A549 treated with CpdA at 1 μM for 4 hours (cell line): ENCODE results near the gene MFN2. TPM values are rescaled to one million over a fixed set of nuclear protein-coding genes. Genes with fewer than 3 reads are reported as not detected.

Experiments used
- total RNA-seq: library from RNA; stranded (reverse); fragments of 200-300 nt; extraction: Qiagen RNA extraction; gene quantifications from 5 replicates; pipeline ENCODE4 v1.2.3, GENCODE V29; 2022; ENCODE audit warnings: low read depth

The MFN2 gene
- total RNA-seq: 32.0 to 36.0 TPM (median 35.8 TPM) in 5 replicates

GRCh38 chr1:11979851-11980675, at the start of gene MFN2:
MFN2 (plus strand) TSS chr1:11980444; CDS start chr1:11989169, 8,725 bp downstream.

GRCh38 chr1:11934302-11935056, 45.8 kb upstream of the MFN2 start, which contains the start of gene PLOD1:
PLOD1 (plus strand) TSS chr1:11934717; CDS start chr1:11934780, 63 bp downstream.

Other genes starting within 250 kb of the MFN2 start
- gene AGTRAP, start 244.3 kb upstream of the MFN2 start, total RNA-seq: 71.4 to 101 TPM (median 99.9 TPM) in 5 replicates
- gene C1orf167, start 218.3 kb upstream of the MFN2 start, total RNA-seq: 0.08 TPM in 1 of 5 replicates, not detected in the others
- 3.8 to 4.9 TPM (median 4.5 TPM) in 5 replicates for gene MTHFR, start 174.5 kb upstream of the MFN2 start, total RNA-seq
- gene CLCN6, start 174.3 kb upstream of the MFN2 start, total RNA-seq: 5.2 to 6.6 TPM (median 5.8 TPM) in 5 replicates
- not detected in 5 replicates for gene NPPA, start 132.7 kb upstream of the MFN2 start, total RNA-seq
- 0.16 TPM in 1 of 5 replicates, not detected in the others for gene NPPB, start 121.5 kb upstream of the MFN2 start, total RNA-seq
- 29.2 to 45.8 TPM (median 44.5 TPM) in 5 replicates for gene KIAA2013, start 54.0 kb upstream of the MFN2 start, total RNA-seq
- 74.2 to 89.3 TPM (median 80.6 TPM) in 5 replicates for gene PLOD1, start 45.7 kb upstream of the MFN2 start, total RNA-seq
- gene MIIP, start 39.1 kb downstream of the MFN2 start, total RNA-seq: 10.8 to 17.9 TPM (median 13.6 TPM) in 5 replicates
- gene TNFRSF8, start 82.9 kb downstream of the MFN2 start, total RNA-seq: 0.07 to 0.10 TPM (median 0.09 TPM) in 4 of 5 replicates, not detected in the other
- gene TNFRSF1B, start 186.5 kb downstream of the MFN2 start, total RNA-seq: 0.33 to 0.59 TPM (median 0.40 TPM) in 5 replicates
- gene VPS13D, start 249.6 kb downstream of the MFN2 start, total RNA-seq: 6.7 to 9.9 TPM (median 7.0 TPM) in 5 replicates